Adrenal gland (tissue), 5 donors: ENCODE data around the gene ZKSCAN5.

Experiments
- CTCF ChIP-seq, 6 experiments: fragments of 450-650 bp in 4 of 6; fragments of 200-600 bp in 2 of 6; sonication (generic) in 1 of 6; IDR thresholded peaks; 1 replicate in 5 of 6; 2 replicates in 1 of 6; pipeline versions ENCODE4 v1.5.1 to v1.8.0; 2016 to 2021; ENCODE audit warnings: antibody characterized with exemption in 6 of 6, mild to moderate bottlenecking in 2 of 6, moderate library complexity in 1 of 6
- POLR2A ChIP-seq, 2 donors: fragments of 450-650 bp; IDR thresholded peaks; one replicate each; pipeline ENCODE4 v1.6.1; 2017; ENCODE audit warnings: antibody characterized with exemption in 2 of 2, mild to moderate bottlenecking in 2 of 2, moderate library complexity in 1 of 2
- donor health status: DM: no; HTN: no; CAD: no.

DNA sequence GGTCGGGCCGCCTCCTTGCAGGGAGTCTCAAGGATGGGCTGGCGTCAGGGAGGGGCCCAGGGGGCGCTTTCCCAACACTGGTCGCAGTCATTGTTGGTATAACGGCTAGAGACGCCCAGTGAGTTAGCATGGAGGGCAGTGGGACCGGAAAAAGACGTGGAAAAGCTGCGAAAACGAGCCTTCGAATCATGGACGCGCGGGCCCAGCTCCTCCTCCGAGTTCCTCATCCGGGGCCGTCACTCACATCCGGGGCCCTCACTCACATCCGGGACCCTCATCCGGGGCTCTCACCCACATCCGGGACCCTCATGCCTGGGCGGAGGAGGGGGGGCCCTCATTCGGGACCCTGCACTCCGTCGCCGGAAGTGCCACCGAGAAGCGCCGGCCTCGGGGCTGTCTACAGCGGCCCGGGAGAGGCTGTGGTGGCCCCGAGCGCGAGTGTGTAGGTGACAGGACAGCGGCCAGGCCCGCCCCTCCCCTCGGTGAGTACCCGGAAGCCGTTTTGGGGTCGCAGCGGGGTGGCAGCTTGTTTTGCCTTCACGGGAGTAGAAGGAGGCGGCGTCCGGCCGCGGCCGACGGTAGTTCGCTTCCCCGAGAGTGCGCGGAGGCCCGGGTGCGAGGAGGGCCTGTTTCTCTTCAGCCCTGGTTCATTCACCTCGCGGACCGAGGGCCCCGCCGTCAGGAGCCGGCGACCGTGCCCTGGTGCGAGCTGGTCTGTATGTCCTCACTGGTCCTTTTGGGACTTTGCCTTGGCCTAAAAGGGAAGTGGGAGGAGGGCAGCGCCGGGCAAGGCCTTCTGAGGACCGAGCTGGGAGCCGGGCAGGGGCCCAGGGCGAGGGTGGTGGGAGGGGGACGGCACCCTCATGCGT, 54.1 kb downstream of the ZKSCAN5 start, which contains the start of gene ZNF655:
- TF ChIP-seq CTCF (IDR thresholded peaks at IDR 0.05), result no peak
- peak; percentile 83 to 90 for TF ChIP-seq POLR2A (IDR thresholded peaks at IDR 0.05)
